Posterior vena cava (tissue), 2 donors: Measurements from ENCODE around the gene MTA1. TPM values are rescaled to one million over a fixed set of nuclear protein-coding genes. Genes with fewer than 3 reads are reported as not detected.

Experiments
- total RNA-seq, 2 donors: library from RNA; stranded (reverse); fragmentation: NEBNext Ultra II Directional; extraction: Animal tissue kit (Norgen Biotek cat#: 25700); gene quantifications; one replicate each; pipeline ENCODE4 v1.2.1, GENCODE V29; 2021
- donor health status: DM: yes; HTN: yes; CAD: no.
- donor health status: DM: yes; HTN: yes; CAD: no.

Gene MTA1
- total RNA-seq, 2 donors from 2014 or later, result 60.7 to 62.0 TPM

Other genes with a start within 250 kb of the MTA1 start
- 10 to 100 TPM; 12.7 to 15.9 TPM for gene NUDT14, start 238.5 kb upstream of the MTA1 start, total RNA-seq
- gene BTBD6, start 171.3 kb upstream of the MTA1 start, total RNA-seq, result 10 to 100 TPM; 38.4 to 42.4 TPM
- 10 to 100 TPM; 18.8 to 19.4 TPM for gene BRF1, start 118.8 kb upstream of the MTA1 start, total RNA-seq
- gene PACS2, start 105.1 kb upstream of the MTA1 start, total RNA-seq, result 10 to 100 TPM; 61.3 to 69.4 TPM
- gene TEX22, start 21.3 kb upstream of the MTA1 start, total RNA-seq, result under 1 TPM; 0.23 to 0.71 TPM
- gene CRIP2, start 55.0 kb downstream of the MTA1 start, total RNA-seq, result 100 to 1,000 TPM; 187 to 199 TPM
- 100 to 1,000 TPM; 122 to 285 TPM for gene CRIP1, start 67.1 kb downstream of the MTA1 start, total RNA-seq
- gene TEDC1, start 71.4 kb downstream of the MTA1 start, total RNA-seq, result 10 to 100 TPM in 1 of 2 donors, 1 to 10 TPM in 1; 7.9 to 15.4 TPM
- gene TMEM121, start 106.8 kb downstream of the MTA1 start, total RNA-seq, result 1 to 10 TPM; 1.9 to 2.2 TPM